Astrocyte (in vitro differentiated cells and primary cell): ENCODE data around the gene SLC25A21.

Experiments
- EZH2 ChIP-seq: IDR thresholded peaks from 2 replicates; pipeline ENCODE4 v1.6.1; 2012; ENCODE audit warnings: mild to moderate bottlenecking, low read length, inconsistent platforms; ENCODE audit not compliant: insufficient read depth
- TF ChIP-seq, protein P1 (sequence below): IDR thresholded peaks from 2 replicates; pipeline ENCODE4 v1.5.1; 2011; ENCODE audit warnings: low read depth, mild to moderate bottlenecking, inconsistent platforms, low read length, moderate library complexity; ENCODE audit not compliant: insufficient read depth

DNA sequence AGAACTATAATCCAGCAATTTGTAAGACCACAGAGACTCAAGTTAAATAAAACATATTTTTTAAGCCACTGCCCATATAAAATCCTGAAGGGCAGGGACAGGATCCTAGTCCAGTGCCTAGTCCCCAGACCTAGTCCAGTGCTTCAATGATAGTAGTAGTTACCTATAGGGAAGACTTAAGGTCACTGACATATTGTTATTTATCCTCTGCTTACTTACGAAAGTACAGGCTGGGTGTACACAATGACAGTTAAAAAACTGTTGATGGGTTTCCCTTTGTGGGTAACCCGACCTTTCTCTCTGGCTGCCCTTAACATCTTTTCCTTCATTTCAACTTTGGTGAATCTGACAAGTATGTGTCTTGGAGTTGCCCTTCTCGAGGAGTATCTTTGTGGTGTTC lies 192.5 kb downstream of the SLC25A21 start:
- TF ChIP-seq, protein P1, sequence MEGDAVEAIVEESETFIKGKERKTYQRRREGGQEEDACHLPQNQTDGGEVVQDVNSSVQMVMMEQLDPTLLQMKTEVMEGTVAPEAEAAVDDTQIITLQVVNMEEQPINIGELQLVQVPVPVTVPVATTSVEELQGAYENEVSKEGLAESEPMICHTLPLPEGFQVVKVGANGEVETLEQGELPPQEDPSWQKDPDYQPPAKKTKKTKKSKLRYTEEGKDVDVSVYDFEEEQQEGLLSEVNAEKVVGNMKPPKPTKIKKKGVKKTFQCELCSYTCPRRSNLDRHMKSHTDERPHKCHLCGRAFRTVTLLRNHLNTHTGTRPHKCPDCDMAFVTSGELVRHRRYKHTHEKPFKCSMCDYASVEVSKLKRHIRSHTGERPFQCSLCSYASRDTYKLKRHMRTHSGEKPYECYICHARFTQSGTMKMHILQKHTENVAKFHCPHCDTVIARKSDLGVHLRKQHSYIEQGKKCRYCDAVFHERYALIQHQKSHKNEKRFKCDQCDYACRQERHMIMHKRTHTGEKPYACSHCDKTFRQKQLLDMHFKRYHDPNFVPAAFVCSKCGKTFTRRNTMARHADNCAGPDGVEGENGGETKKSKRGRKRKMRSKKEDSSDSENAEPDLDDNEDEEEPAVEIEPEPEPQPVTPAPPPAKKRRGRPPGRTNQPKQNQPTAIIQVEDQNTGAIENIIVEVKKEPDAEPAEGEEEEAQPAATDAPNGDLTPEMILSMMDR = no peak
- TF ChIP-seq EZH2 = no peak
